Mesendoderm (in vitro differentiated cells): ENCODE results near the gene KIF5A.

Experiments used
- DNase-seq: peaks from one replicate; pipeline ENCODE4 v3.0.0; 2013
- H2AK5ac ChIP-seq: 2 replicates; pipeline ENCODE4 v1.6.1; 2013; ENCODE audit warnings: low read length, inconsistent platforms
- H2BK120ac ChIP-seq: 2 replicates; pipeline ENCODE4 v1.6.1; 2013; ENCODE audit warnings: low read depth, mild to moderate bottlenecking, low read length, moderate library complexity, mixed read lengths
- H2BK15ac ChIP-seq: replicated peaks from 2 replicates; pipeline ENCODE4 v1.6.1; 2013; ENCODE audit warnings: low read depth, mild to moderate bottlenecking, moderate library complexity
- H2BK5ac ChIP-seq: 2 replicates; pipeline ENCODE4 v1.6.1; 2013; ENCODE audit warnings: low read length, inconsistent platforms
- H3K18ac ChIP-seq: 2 replicates; pipeline ENCODE4 v1.6.1; 2013; ENCODE audit warnings: mild to moderate bottlenecking, low read length, mixed read lengths
- H3K23ac ChIP-seq: one replicate; pipeline ENCODE4 v1.6.1; 2013; ENCODE audit warnings: low read length
- H3K27ac ChIP-seq: 2 replicates; pipeline ENCODE4 v1.5.1; 2013; ENCODE audit warnings: low read depth, mild to moderate bottlenecking, inconsistent platforms, low read length, moderate library complexity
- H3K27me3 ChIP-seq: 2 replicates; pipeline ENCODE4 v1.6.1; 2013; ENCODE audit warnings: low read length, control low read depth, mild to moderate bottlenecking, inconsistent platforms; ENCODE audit not compliant: insufficient read depth, poor library complexity
- H3K36me3 ChIP-seq: 2 replicates; pipeline ENCODE4 v1.6.1; 2013; ENCODE audit warnings: low read length, inconsistent platforms; ENCODE audit not compliant: control insufficient read depth, insufficient read depth
- H3K4ac ChIP-seq: one replicate; pipeline ENCODE4 v1.6.1; 2013; ENCODE audit warnings: low read depth, mild to moderate bottlenecking, low read length, moderate library complexity
- H3K4me1 ChIP-seq: 2 replicates; pipeline ENCODE4 v1.6.1; 2013; ENCODE audit warnings: low read depth, low read length, inconsistent platforms; ENCODE audit not compliant: control insufficient read depth
- H3K4me2 ChIP-seq: 2 replicates; pipeline ENCODE4 v1.6.1; 2013; ENCODE audit warnings: low read length
- H3K4me3 ChIP-seq: 2 replicates; pipeline ENCODE4 v1.5.1; 2013; ENCODE audit warnings: mild to moderate bottlenecking, low read length
- H3K56ac ChIP-seq: one replicate; pipeline ENCODE4 v1.6.1; 2013; ENCODE audit warnings: low read length
- H3K79me1 ChIP-seq: 2 replicates; pipeline ENCODE4 v1.6.1; 2013; ENCODE audit warnings: low read length, inconsistent platforms
- H3K79me2 ChIP-seq: 2 replicates; pipeline ENCODE4 v1.6.1; 2013; ENCODE audit warnings: mild to moderate bottlenecking, low read length; ENCODE audit not compliant: control insufficient read depth, insufficient read depth
- H3K9ac ChIP-seq: 2 replicates; pipeline ENCODE4 v1.6.1; 2013; ENCODE audit warnings: low read length, inconsistent platforms
- H4K5ac ChIP-seq: one replicate; pipeline ENCODE4 v1.6.1; 2013; ENCODE audit warnings: low read length
- H4K8ac ChIP-seq: one replicate; pipeline ENCODE4 v1.6.1; 2013; ENCODE audit warnings: low read depth, mild to moderate bottlenecking, control low read depth, low read length, moderate library complexity
- WGBS: extraction: QIAGEN DNeasy Blood & Tissue Kit; methylation state at CpG from one replicate; pipeline ENCODE4 v1.1.7; 2013; ENCODE audit warnings: low lambda C conversion rate, missing lambda C conversion rate; ENCODE audit not compliant: insufficient coverage; ENCODE audit errors: extremely low coverage; 5-methylcytosine and 5-hydroxymethylcytosine counted together

KIF5A gene

DNA sequence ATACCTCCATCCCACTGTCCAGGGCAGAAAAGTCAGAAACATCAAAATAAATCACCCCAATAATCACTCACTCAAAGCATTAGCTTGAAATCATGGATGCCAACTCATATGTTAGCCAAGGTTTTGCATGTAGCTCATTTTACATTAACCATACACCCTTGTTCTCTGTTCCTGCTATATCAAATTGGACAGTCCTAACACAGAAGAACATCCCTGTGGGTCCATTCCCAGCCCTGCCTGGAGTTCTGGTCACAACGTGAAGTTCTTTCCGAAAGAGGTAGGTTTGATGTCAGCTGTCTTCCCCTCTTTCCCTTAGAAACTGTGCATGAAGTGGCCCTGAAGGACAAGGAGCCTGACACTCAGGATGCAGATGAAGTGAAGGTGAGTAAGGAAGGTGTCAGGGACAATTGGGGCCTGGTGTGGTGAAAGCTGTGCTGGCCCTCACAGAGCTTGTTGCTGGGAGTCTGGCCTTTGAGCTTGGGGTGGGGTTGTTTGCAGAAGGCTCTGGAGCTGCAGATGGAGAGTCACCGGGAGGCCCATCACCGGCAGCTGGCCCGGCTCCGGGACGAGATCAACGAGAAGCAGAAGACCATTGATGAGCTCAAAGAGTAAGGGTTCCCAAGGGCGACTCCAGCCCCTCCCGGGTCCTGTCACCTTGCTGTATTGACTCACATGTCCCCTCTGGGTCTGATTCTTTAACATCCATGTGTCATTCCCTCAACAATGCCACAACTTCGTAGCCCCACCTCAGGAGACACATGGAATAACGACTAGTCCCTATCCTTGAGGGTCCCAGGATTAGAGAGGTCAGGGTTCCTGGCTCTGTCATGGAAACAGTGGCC, 26.1 kb downstream of the KIF5A start:
- Histone ChIP-seq H2AK5ac (no peak overlapping the region), H3K9ac (no peak overlapping the region), H3K36me3 (peaks cover 4% of the 10 kb centered on the region), H3K27me3 (no peaks in the 10 kb centered on the region), H3K79me2 (no peaks in the 10 kb centered on the region), H3K23ac (no peak overlapping the region), H3K4me2 (no peak overlapping the region), H3K27ac (no peak overlapping the region), H4K5ac (no peak overlapping the region), H2BK5ac (no peak overlapping the region), H3K79me1 (no peaks in the 10 kb centered on the region), H3K4ac (no peak overlapping the region), H2BK15ac (no peak overlapping the region), H2BK120ac (no peak overlapping the region), H3K4me1 (no peaks in the 10 kb centered on the region), H3K18ac (no peak overlapping the region), H3K4me3 (no peak overlapping the region), H3K56ac (no peak overlapping the region), H4K8ac (no peak overlapping the region)
- no CpG with 5 or more reads among the region's 12 CpGs for WGBS
- no peak for DNase-seq

DNA sequence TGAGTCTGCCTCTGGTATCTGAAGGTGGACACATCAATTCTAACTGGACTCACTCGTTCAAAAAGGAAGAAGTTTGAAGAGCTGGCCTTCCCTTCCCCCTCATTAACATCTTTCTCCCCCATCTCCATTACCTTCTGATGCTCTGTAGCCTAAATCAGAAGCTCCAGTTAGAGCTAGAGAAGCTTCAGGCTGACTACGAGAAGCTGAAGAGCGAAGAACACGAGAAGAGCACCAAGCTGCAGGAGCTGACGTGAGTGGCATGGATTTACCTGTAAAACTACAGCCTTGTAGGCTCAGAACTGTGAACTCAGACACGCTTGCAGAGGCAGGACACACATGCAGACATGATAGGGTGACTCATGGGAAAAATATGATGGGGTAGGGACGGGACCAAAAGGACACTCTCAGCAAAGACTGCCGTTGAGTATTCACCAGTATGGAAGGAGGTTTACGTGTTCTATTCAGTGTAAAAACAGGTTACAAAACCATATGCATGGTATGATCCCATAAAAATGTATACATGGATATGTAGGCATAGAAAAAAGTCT, 26.8 kb downstream of the KIF5A start:
- no peak overlapping the region for H3K4me2 ChIP-seq
- no peak overlapping the region for H2BK5ac ChIP-seq
- no peak overlapping the region for H2AK5ac ChIP-seq
- no peaks in the 10 kb centered on the region for H3K79me2 ChIP-seq
- H3K27me3 ChIP-seq = no peaks in the 10 kb centered on the region
- H3K56ac ChIP-seq = no peak overlapping the region
- no peak overlapping the region for H3K4ac ChIP-seq
- H2BK120ac ChIP-seq = no peak overlapping the region
- H3K23ac ChIP-seq = no peak overlapping the region
- H3K4me3 ChIP-seq = no peak overlapping the region
- H3K36me3 ChIP-seq = peaks cover 4% of the 10 kb centered on the region
- no peak overlapping the region for H4K5ac ChIP-seq
- H3K27ac ChIP-seq = no peak overlapping the region
- no peak for DNase-seq
- no peaks in the 10 kb centered on the region for H3K79me1 ChIP-seq
- H3K4me1 ChIP-seq = no peaks in the 10 kb centered on the region
- no peak overlapping the region for H2BK15ac ChIP-seq
- no peak overlapping the region for H4K8ac ChIP-seq
- H3K9ac ChIP-seq = no peak overlapping the region
- no peak overlapping the region for H3K18ac ChIP-seq
- no CpG with 5 or more reads among the region's 9 CpGs for WGBS

DNA sequence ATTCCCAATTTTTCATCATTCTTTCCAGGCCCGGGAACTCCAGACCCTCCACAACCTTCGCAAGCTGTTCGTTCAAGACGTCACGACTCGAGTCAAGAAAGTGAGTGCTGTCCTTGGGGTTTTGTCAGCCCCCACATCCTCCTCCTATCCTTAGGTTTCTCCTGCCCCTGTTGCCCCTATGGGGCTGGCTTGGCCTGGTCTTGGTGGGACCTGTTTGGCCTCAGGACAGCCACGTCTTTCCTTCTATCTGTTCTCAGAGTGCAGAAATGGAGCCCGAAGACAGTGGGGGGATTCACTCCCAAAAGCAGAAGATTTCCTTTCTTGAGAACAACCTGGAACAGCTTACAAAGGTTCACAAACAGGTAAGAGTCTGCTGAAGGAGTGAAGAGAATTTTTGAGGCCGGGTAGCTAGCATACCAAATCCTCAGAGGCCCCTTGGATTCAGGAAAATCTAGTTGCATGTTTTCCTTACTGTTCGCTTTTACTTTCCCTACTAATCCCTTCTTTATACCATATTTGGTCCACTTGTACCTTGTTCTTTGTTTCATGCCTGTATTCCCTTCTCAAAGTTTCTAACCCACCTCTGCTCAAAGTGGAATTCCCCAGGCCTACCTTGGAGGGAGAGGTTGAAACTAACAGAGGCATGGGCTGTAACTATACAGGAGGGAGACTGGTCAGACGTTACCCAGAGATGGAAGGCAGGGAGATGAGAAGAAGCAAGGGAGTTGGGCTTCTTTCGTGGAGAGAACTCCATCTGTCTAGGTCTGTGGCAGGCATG, 28.3 kb downstream of the KIF5A start:
- no peak overlapping the region for H4K5ac ChIP-seq
- H3K4me1 ChIP-seq = no peaks in the 10 kb centered on the region
- H3K36me3 ChIP-seq = peaks cover 1% of the 10 kb centered on the region

DNA sequence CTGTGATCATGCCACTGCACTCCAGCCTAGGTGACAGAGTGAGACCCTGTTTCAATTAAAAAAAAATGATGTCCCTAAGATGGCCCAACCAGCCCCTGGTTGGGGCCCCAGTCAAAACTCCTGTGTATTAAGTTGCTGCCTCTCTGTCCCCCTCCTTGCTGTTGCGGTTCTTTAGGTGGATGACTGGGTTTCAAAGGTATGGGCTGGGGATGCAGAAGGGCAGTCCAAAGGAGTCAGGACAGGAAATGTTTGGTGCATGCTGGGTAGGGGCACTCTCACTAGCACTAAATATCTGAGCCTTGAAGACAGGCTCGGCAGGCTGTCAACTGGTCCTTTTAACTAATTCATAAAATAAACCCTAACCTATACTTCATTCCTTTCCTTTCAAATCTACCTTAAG, 29.2 kb downstream of the KIF5A start:
- Histone ChIP-seq H2BK15ac (no peak overlapping the region), H3K23ac (no peak overlapping the region), H3K18ac (no peak overlapping the region), H2BK5ac (no peak overlapping the region), H3K4me1 (peaks cover 2% of the 10 kb centered on the region), H3K4me3 (no peak overlapping the region), H3K27me3 (no peaks in the 10 kb centered on the region), H3K36me3 (peaks cover 1% of the 10 kb centered on the region), H3K9ac (no peak overlapping the region), H4K5ac (no peak overlapping the region), H3K27ac (no peak overlapping the region), H3K4ac (no peak overlapping the region), H2BK120ac (no peak overlapping the region), H4K8ac (no peak overlapping the region), H3K56ac (no peak overlapping the region), H3K79me2 (no peaks in the 10 kb centered on the region), H2AK5ac (no peak overlapping the region), H3K4me2 (no peak overlapping the region), H3K79me1 (no peaks in the 10 kb centered on the region)
- DNase-seq = no peak
- no CpG with 5 or more reads among the region's 2 CpGs for WGBS

More for the DNA sequence above, 28.3 kb downstream of the KIF5A start:
- H2AK5ac ChIP-seq = no peak overlapping the region
- H3K23ac ChIP-seq = no peak overlapping the region
- H3K4me2 ChIP-seq = no peak overlapping the region
- WGBS = no CpG with 5 or more reads among the region's 12 CpGs
- no peak overlapping the region for H3K56ac ChIP-seq
- no peak overlapping the region for H3K4me3 ChIP-seq
- no peak overlapping the region for H3K27ac ChIP-seq
- no peak for DNase-seq
- no peak overlapping the region for H4K8ac ChIP-seq
- H3K4ac ChIP-seq = no peak overlapping the region
- no peak overlapping the region for H2BK15ac ChIP-seq
- H2BK120ac ChIP-seq = no peak overlapping the region
- H2BK5ac ChIP-seq = no peak overlapping the region
- no peaks in the 10 kb centered on the region for H3K79me2 ChIP-seq
- no peaks in the 10 kb centered on the region for H3K27me3 ChIP-seq
- no peaks in the 10 kb centered on the region for H3K79me1 ChIP-seq
- H3K9ac ChIP-seq = no peak overlapping the region
- H3K18ac ChIP-seq = no peak overlapping the region

DNA sequence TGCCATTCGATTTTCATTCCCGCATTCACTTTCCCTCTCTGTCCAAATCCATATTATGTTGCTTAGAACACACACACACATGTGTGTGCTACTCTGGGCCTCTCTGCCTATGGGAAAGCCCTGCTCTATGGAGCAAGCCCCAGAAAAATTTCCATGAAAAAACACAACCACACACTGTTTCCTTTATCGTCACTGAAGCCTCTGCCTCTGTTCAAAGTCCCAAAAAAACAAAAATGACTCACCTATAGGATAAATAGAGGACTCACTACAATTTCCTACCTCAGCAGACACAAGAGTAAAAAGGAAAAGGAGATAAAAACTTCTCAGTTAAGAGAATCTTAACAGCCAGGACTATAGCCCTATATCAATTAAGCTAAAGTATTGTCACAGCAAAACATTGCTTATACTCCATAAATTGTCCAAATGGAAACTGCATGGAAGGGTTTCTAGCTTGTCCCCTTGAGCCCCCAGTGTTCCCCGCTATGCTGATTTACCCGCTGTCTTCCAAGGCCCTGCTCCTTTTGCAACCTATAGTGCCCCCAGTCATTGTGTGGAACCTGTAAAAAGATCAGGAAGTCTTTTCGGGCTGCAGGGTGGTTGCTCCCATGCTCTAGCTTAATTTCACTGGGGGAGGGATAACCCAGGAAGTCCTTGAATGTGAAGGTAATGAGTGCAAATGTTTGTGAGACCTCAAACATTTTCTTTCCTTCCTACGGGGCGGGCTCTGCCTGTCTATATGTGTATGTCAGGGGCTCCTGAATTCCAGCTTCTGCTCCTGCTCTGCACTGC, 30.0 kb downstream of the KIF5A start:
- Histone ChIP-seq H3K4me2 (no peak overlapping the region), H3K9ac (no peak overlapping the region), H2AK5ac (no peak overlapping the region), H3K79me2 (no peaks in the 10 kb centered on the region), H3K4me1 (peaks cover 2% of the 10 kb centered on the region), H3K79me1 (no peaks in the 10 kb centered on the region), H4K8ac (no peak overlapping the region), H3K27me3 (no peaks in the 10 kb centered on the region), H4K5ac (no peak overlapping the region), H2BK120ac (no peak overlapping the region), H3K18ac (no peak overlapping the region), H3K4ac (no peak overlapping the region), H2BK15ac (no peak overlapping the region), H3K36me3 (peaks cover 1% of the 10 kb centered on the region), H3K56ac (no peak overlapping the region), H3K23ac (no peak overlapping the region), H2BK5ac (no peak overlapping the region), H3K4me3 (no peak overlapping the region), H3K27ac (no peak overlapping the region)
- no CpG with 5 or more reads among the region's 8 CpGs for WGBS
- DNase-seq = no peak
